GM19023 (cell line): ENCODE data around the gene MLXIPL.
"Not testable (repeated sequence)": the region's sequence is repeated elsewhere in the genome, so short reads cannot be mapped to it uniquely, and the experiment has no call there.

Experiments used
- ATAC-seq: cut with Tn5 transposase; IDR thresholded peaks from one replicate; pipeline ENCODE4 v1.9.1; 2021; ENCODE audit warnings: mild to moderate bottlenecking, moderate library complexity; ENCODE audit not compliant: unreplicated experiment

The MLXIPL gene

GRCh38 chr7:73582664-73583202, 41.6 kb downstream of the MLXIPL start:
- no peak for ATAC-seq

- not testable (repeated sequence) for ATAC-seq
Measured at GRCh38 chr7:73581006-73581405, 43.3 kb downstream of the MLXIPL start.

GRCh38 chr7:73578342-73579128, 45.8 kb downstream of the MLXIPL start, which contains the start of gene TBL2:
Gene TBL2, minus strand, starts transcription at chr7:73578579. Its CDS starts 30 bp downstream, at chr7:73578549.
- ATAC-seq, result peak; percentile 90

- peak; percentile 19 for ATAC-seq
Measured at GRCh38 chr7:73577627-73578341, 46.5 kb downstream of the MLXIPL start.

GRCh38 chr7:73573791-73574190, 50.5 kb downstream of the MLXIPL start:
- no peak for ATAC-seq

GRCh38 chr7:73573276-73573675, 51.0 kb downstream of the MLXIPL start:
- no peak for ATAC-seq

- ATAC-seq, result no peak
Measured at GRCh38 chr7:73572767-73573186, 51.5 kb downstream of the MLXIPL start.

- ATAC-seq, result no peak
Measured at GRCh38 chr7:73570977-73571376, 53.3 kb downstream of the MLXIPL start.

GRCh38 chr7:73570521-73570920, 53.8 kb downstream of the MLXIPL start:
- ATAC-seq, result no peak

- ATAC-seq, result no peak
Measured at GRCh38 chr7:73569042-73569608, 55.2 kb downstream of the MLXIPL start.

GRCh38 chr7:73567846-73568685, 56.3 kb downstream of the MLXIPL start:
- no peak for ATAC-seq

GRCh38 chr7:73567140-73567539, 57.2 kb downstream of the MLXIPL start:
- no peak for ATAC-seq

- not testable (repeated sequence) for ATAC-seq
Measured at GRCh38 chr7:73566431-73566830, 57.9 kb downstream of the MLXIPL start.

- ATAC-seq, result no peak
Measured at GRCh38 chr7:73565675-73566340, 58.5 kb downstream of the MLXIPL start.

- ATAC-seq, result no peak
Measured at GRCh38 chr7:73560109-73560835, 64.0 kb downstream of the MLXIPL start.

- ATAC-seq, result peak; percentile 60
Measured at GRCh38 chr7:73557397-73558257, 66.7 kb downstream of the MLXIPL start, which contains the start of gene BCL7B. Gene BCL7B, minus strand, starts transcription at chr7:73557690. Its CDS starts 112 bp downstream, at chr7:73557578.

GRCh38 chr7:73557108-73557396, 67.3 kb downstream of the MLXIPL start:
- peak; percentile 91 for ATAC-seq
